ENCODE results near the gene CYP3A7. TPM values are rescaled to one million over a fixed set of nuclear protein-coding genes. Genes with fewer than 3 reads are reported as not detected.
A peak's percentile ranks its signal among the peaks of the same experiment; 100 is the strongest.

Gene CYP3A7
- total and polyA plus RNA-seq, 9 of the 15 experiments (the other 6 are each of a cell fraction or from before 2014, with no cell fraction given): 0.20 TPM; not detected in 8

GRCh38 chr7:99767662-99768061 lies 32.7 kb upstream of the CYP3A7 start (continued):
- no peak for TF ChIP-seq ZBTB11 (CRISPR knock-in tag; IDR thresholded peaks at IDR 0.05)

- CTCF ChIA-PET (ENCODE audit: low intra/inter-chr PET ratio): no interaction called here
- H3K4me3 ChIP-seq: no peak overlapping the region
- TF ChIP-seq ATF3 (IDR thresholded peaks at IDR 0.05) (peak; percentile 22; the same call in 1 of the 2 replicates), ATF3 (CRISPR knock-in tag; conservative IDR thresholded peaks at IDR 0.05) (no peak), JUND (IDR thresholded peaks at IDR 0.05; ENCODE audit: borderline replicate concordance, low read depth, low read length) (0 out of 2 replicates have a peak, but pooled peaks have one; percentile 18), JUND (tag; IDR thresholded peaks at IDR 0.05; ENCODE audit: borderline replicate concordance, low read depth, low read length) (no peak), ZNF445 (CRISPR knock-in tag; IDR thresholded peaks at IDR 0.05; ENCODE audit: low read depth) (no peak), CAMTA2 (CRISPR knock-in tag; conservative IDR thresholded peaks at IDR 0.05) (no peak), FOSL1 (tag; conservative IDR thresholded peaks at IDR 0.05) (peak; percentile 68)
- no peak for ATAC-seq
- H3K36me3 ChIP-seq (ENCODE audit: control insufficient read depth, insufficient read depth, low read length): no peaks in the 10 kb centered on the region
- H3K27ac ChIP-seq (ENCODE audit: extremely low read depth, low read depth, low read length): no peak overlapping the region
- no peak overlapping the region for H3K9ac ChIP-seq (ENCODE audit: insufficient read depth in 1 of 2, low read depth in 2 of 2, low read length in 2 of 2)
- in situ Hi-C loops (cut with MboI): no loop called here
- no peaks in the 10 kb centered on the region; a peak in 1 of 5 replicates for H3K27me3 ChIP-seq (ENCODE audit: control insufficient read depth in 2 of 2, insufficient read depth in 2 of 2, low read length in 2 of 2)
- no peak for DNase-seq (ENCODE audit: extremely low read depth in 1 of 4, low spot score in 3 of 4)
- WGBS (ENCODE audit: insufficient coverage, low coverage, missing lambda C conversion rate): 22% methylated on average over 3 of the region's 3 CpGs
- H3K4me2 ChIP-seq (ENCODE audit: insufficient read depth, low read length): no peak overlapping the region
- H3K9me1 ChIP-seq (ENCODE audit: control insufficient read depth, insufficient read depth, low read length): no peaks in the 10 kb centered on the region
- H3K4me1 ChIP-seq (replicated peaks in 1 of 2; ENCODE audit: control insufficient read depth in 2 of 2, insufficient read depth in 2 of 2, low read length in 2 of 2): peaks cover 4 to 9% of the 10 kb centered on the region in 2 experiments; a peak in 3 of 5 replicates
- POLR2A ChIA-PET: no interaction called here
- H3K79me2 ChIP-seq (ENCODE audit: control insufficient read depth, insufficient read depth, low read length): no peaks in the 10 kb centered on the region
- intact Hi-C loops (cut with micrococcal nuclease): no loop called here
- no peaks in the 10 kb centered on the region for H4K20me1 ChIP-seq (replicated peaks; ENCODE audit: control insufficient read depth, insufficient read depth, low read length)
- no peaks in the 10 kb centered on the region for H3K9me3 ChIP-seq (replicated peaks; ENCODE audit: control insufficient read depth, insufficient read depth, low read depth, low read length)
- H2AFZ ChIP-seq (ENCODE audit: low read depth, low read length): 0 out of 2 replicates have a peak overlapping the region, but pooled peaks have one; percentile 2
- BruUV-seq (replicated peaks): no TSS peak
- FAIRE-seq: no peak
Observed at GRCh38 chr7:99766484-99767099, 31.6 kb upstream of the CYP3A7 start.
